ENCODE data around the gene LRRC56. TPM values are rescaled to one million over a fixed set of nuclear protein-coding genes. Genes with fewer than 3 reads are reported as not detected.

The LRRC56 gene
- total and polyA plus RNA-seq, 4 donors: 0.08 to 0.46 (median 0.20) TPM

GRCh38 chr11:488579-488978 is 48.7 kb upstream of the LRRC56 start:
- Histone ChIP-seq H3K36me3 (ENCODE audit: control insufficient read depth in 4 of 4, insufficient read depth in 3 of 4, low read depth in 1 of 4, low read length in 3 of 4) (peaks cover 0 to 26% (median 9%) of the 10 kb centered on the region in 4 donors), H3K27me3 (ENCODE audit: control insufficient read depth in 4 of 4, insufficient read depth in 4 of 4, low read length in 3 of 4) (no peaks in the 10 kb centered on the region), H3K9ac (ENCODE audit: low read depth in 1 of 2, low read length in 2 of 2) (no peak overlapping the region), H3K4me1 (ENCODE audit: control insufficient read depth in 4 of 4, insufficient read depth in 4 of 4, low read length in 3 of 4) (peaks cover 0 to 2% (median 0%) of the 10 kb centered on the region in 4 donors), H3K4me3 (ENCODE audit: low read depth in 1 of 3, low read length in 3 of 3) (no peak overlapping the region), H3K9me3 (ENCODE audit: control insufficient read depth in 4 of 4, low read length in 3 of 4) (no peaks in the 10 kb centered on the region), H3K27ac (ENCODE audit: low read depth in 1 of 2, low read length in 2 of 2) (no peak overlapping the region)
- WGBS: 97% methylated on average over 19 of the region's 19 CpGs
- DNase-seq (ENCODE audit: low spot score): no peak
- TF ChIP-seq ATF3 (IDR thresholded peaks at IDR 0.05): no peak
- no peak for TF ChIP-seq REST (IDR thresholded peaks at IDR 0.05)
- no peak for TF ChIP-seq MAX (IDR thresholded peaks at IDR 0.05)
- no peak for TF ChIP-seq NR2F2 (IDR thresholded peaks at IDR 0.05)
- TF ChIP-seq HNF4A (conservative IDR thresholded peaks at IDR 0.05): no peak
- no peak for TF ChIP-seq RXRA (IDR thresholded peaks at IDR 0.05)
- TF ChIP-seq CTCF (IDR thresholded peaks at IDR 0.05; ENCODE audit: low read depth, low read length, missing input control): no peak
- no peak for TF ChIP-seq FOXA1 (IDR thresholded peaks at IDR 0.05)
- TF ChIP-seq SP1 (IDR thresholded peaks at IDR 0.05): no peak
- TF ChIP-seq HNF4G (IDR thresholded peaks at IDR 0.05): no peak

GRCh38 chr11:488992-489391 is 48.3 kb upstream of the LRRC56 start:
- no peak for TF ChIP-seq CTCF (IDR thresholded peaks at IDR 0.05; ENCODE audit: low read depth, low read length, missing input control)
- TF ChIP-seq TAF1 (conservative IDR thresholded peaks at IDR 0.05): no peak
- TF ChIP-seq RAD21 (IDR thresholded peaks at IDR 0.05): no peak
- TF ChIP-seq ZBTB33 (IDR thresholded peaks at IDR 0.05): no peak
- TF ChIP-seq EGR1 (IDR thresholded peaks at IDR 0.05; ENCODE audit: low read depth in 2 of 2): no peak
- TF ChIP-seq FOXA2 (IDR thresholded peaks at IDR 0.05): no peak
- no peak for TF ChIP-seq REST (IDR thresholded peaks at IDR 0.05)
- TF ChIP-seq RXRA (IDR thresholded peaks at IDR 0.05): no peak
- no peak for TF ChIP-seq NR2F2 (IDR thresholded peaks at IDR 0.05)
- TF ChIP-seq JUND (IDR thresholded peaks at IDR 0.05): no peak
- Histone ChIP-seq H3K4me3 (ENCODE audit: low read depth in 1 of 3, low read length in 3 of 3) (no peak overlapping the region), H3K4me1 (ENCODE audit: control insufficient read depth in 4 of 4, insufficient read depth in 4 of 4, low read length in 3 of 4) (peaks cover 0 to 2% (median 0%) of the 10 kb centered on the region in 4 donors), H3K27me3 (ENCODE audit: control insufficient read depth in 4 of 4, insufficient read depth in 4 of 4, low read length in 3 of 4) (no peaks in the 10 kb centered on the region), H3K27ac (ENCODE audit: low read depth in 1 of 2, low read length in 2 of 2) (no peak overlapping the region), H3K36me3 (ENCODE audit: control insufficient read depth in 4 of 4, insufficient read depth in 3 of 4, low read depth in 1 of 4, low read length in 3 of 4) (peaks cover 0 to 29% (median 9%) of the 10 kb centered on the region in 4 donors), H3K9me3 (ENCODE audit: control insufficient read depth in 4 of 4, low read length in 3 of 4) (no peaks in the 10 kb centered on the region), H3K9ac (ENCODE audit: low read depth in 1 of 2, low read length in 2 of 2) (no peak overlapping the region)
- DNase-seq (ENCODE audit: low spot score): no peak
- WGBS: 91% methylated on average over 19 of the region's 19 CpGs

Data from liver (tissue), 9 donors.